ENCODE measurements around the gene FGFR4. TPM values are rescaled to one million over a fixed set of nuclear protein-coding genes. Genes with fewer than 3 reads are reported as not detected.

The FGFR4 gene
- total RNA-seq, 1 experiment from 2014 or later = 2.4 TPM

GRCh38 chr5:177113566-177114424 lies 27.1 kb downstream of the FGFR4 start:
- H3K9me3 ChIP-seq (ENCODE audit: low read length) = no peaks in the 10 kb centered on the region
- peak; percentile 89 for DNase-seq
- no peaks in the 10 kb centered on the region for H3K9me2 ChIP-seq (replicated peaks; ENCODE audit: insufficient read depth, low read length)
- no peak overlapping the region for H2AFZ ChIP-seq (ENCODE audit: low read length)
- no peak overlapping the region for H3K9ac ChIP-seq (ENCODE audit: low read length)
- peaks cover 2% of the 10 kb centered on the region for H3K4me1 ChIP-seq (ENCODE audit: low read length)
- H3K27ac ChIP-seq (ENCODE audit: low read length) = no peak overlapping the region
- no peaks in the 10 kb centered on the region for H3K27me3 ChIP-seq (ENCODE audit: low read length)
- no peaks in the 10 kb centered on the region for H3K79me2 ChIP-seq (ENCODE audit: low read length)
- H4K20me1 ChIP-seq (ENCODE audit: insufficient read depth, low read depth, low read length) = no peaks in the 10 kb centered on the region
- no peak overlapping the region for H3K4me2 ChIP-seq (ENCODE audit: low read depth, low read length, poor library complexity, severe bottlenecking)
- H3K36me3 ChIP-seq (ENCODE audit: insufficient read depth, low read length) = no peaks in the 10 kb centered on the region
- H3K4me3 ChIP-seq (ENCODE audit: low read length) = no peak overlapping the region

GRCh38 chr5:177116631-177117373 lies 30.1 kb downstream of the FGFR4 start:
- Histone ChIP-seq H3K27me3 (ENCODE audit: low read length) (no peaks in the 10 kb centered on the region), H4K20me1 (ENCODE audit: insufficient read depth, low read depth, low read length) (no peaks in the 10 kb centered on the region), H3K27ac (ENCODE audit: low read length) (no peak overlapping the region), H3K9ac (ENCODE audit: low read length) (no peak overlapping the region), H3K9me2 (replicated peaks; ENCODE audit: insufficient read depth, low read length) (no peaks in the 10 kb centered on the region), H3K4me3 (ENCODE audit: low read length) (no peak overlapping the region), H2AFZ (ENCODE audit: low read length) (no peak overlapping the region), H3K4me1 (ENCODE audit: low read length) (peaks cover under 1% of the 10 kb centered on the region; the same call in 1 of the 2 replicates), H3K36me3 (ENCODE audit: insufficient read depth, low read length) (no peaks in the 10 kb centered on the region), H3K4me2 (ENCODE audit: low read depth, low read length, poor library complexity, severe bottlenecking) (no peak overlapping the region), H3K79me2 (ENCODE audit: low read length) (no peaks in the 10 kb centered on the region), H3K9me3 (ENCODE audit: low read length) (no peaks in the 10 kb centered on the region)
- DNase-seq = no peak

GRCh38 chr5:177117441-177118045 lies 30.8 kb downstream of the FGFR4 start:
- H2AFZ ChIP-seq (ENCODE audit: low read length) = no peak overlapping the region

GRCh38 chr5:177122566-177122965 lies 35.9 kb downstream of the FGFR4 start:
- Histone ChIP-seq H3K9me2 (replicated peaks; ENCODE audit: insufficient read depth, low read length) (no peaks in the 10 kb centered on the region), H3K9ac (ENCODE audit: low read length) (no peak overlapping the region), H3K4me3 (ENCODE audit: low read length) (no peak overlapping the region), H3K27ac (ENCODE audit: low read length) (no peak overlapping the region), H3K79me2 (ENCODE audit: low read length) (no peaks in the 10 kb centered on the region), H3K4me1 (ENCODE audit: low read length) (peaks cover 13% of the 10 kb centered on the region), H3K27me3 (ENCODE audit: low read length) (no peaks in the 10 kb centered on the region), H4K20me1 (ENCODE audit: insufficient read depth, low read depth, low read length) (no peaks in the 10 kb centered on the region), H3K4me2 (ENCODE audit: low read depth, low read length, poor library complexity, severe bottlenecking) (no peak overlapping the region), H3K36me3 (ENCODE audit: insufficient read depth, low read length) (no peaks in the 10 kb centered on the region), H2AFZ (ENCODE audit: low read length) (no peak overlapping the region), H3K9me3 (ENCODE audit: low read length) (no peaks in the 10 kb centered on the region)
- no peak for DNase-seq

More at GRCh38 chr5:177117441-177118045, 30.8 kb downstream of the FGFR4 start:
- Histone ChIP-seq H3K79me2 (ENCODE audit: low read length) (no peaks in the 10 kb centered on the region), H3K27me3 (ENCODE audit: low read length) (no peaks in the 10 kb centered on the region), H3K4me1 (ENCODE audit: low read length) (no peaks in the 10 kb centered on the region), H3K9me2 (replicated peaks; ENCODE audit: insufficient read depth, low read length) (no peaks in the 10 kb centered on the region), H3K27ac (ENCODE audit: low read length) (no peak overlapping the region), H3K4me2 (ENCODE audit: low read depth, low read length, poor library complexity, severe bottlenecking) (no peak overlapping the region), H3K36me3 (ENCODE audit: insufficient read depth, low read length) (no peaks in the 10 kb centered on the region), H3K9me3 (ENCODE audit: low read length) (no peaks in the 10 kb centered on the region), H3K9ac (ENCODE audit: low read length) (no peak overlapping the region), H3K4me3 (ENCODE audit: low read length) (no peak overlapping the region), H4K20me1 (ENCODE audit: insufficient read depth, low read depth, low read length) (no peaks in the 10 kb centered on the region)
- DNase-seq = no peak

GRCh38 chr5:177123789-177124485 lies 37.2 kb downstream of the FGFR4 start:
- DNase-seq = peak; percentile 54
- Histone ChIP-seq H3K27ac (ENCODE audit: low read length) (no peak overlapping the region), H3K4me2 (ENCODE audit: low read depth, low read length, poor library complexity, severe bottlenecking) (peak overlapping the region; percentile 40), H3K27me3 (ENCODE audit: low read length) (no peaks in the 10 kb centered on the region), H3K9me3 (ENCODE audit: low read length) (no peaks in the 10 kb centered on the region), H4K20me1 (ENCODE audit: insufficient read depth, low read depth, low read length) (no peaks in the 10 kb centered on the region), H3K9ac (ENCODE audit: low read length) (no peak overlapping the region), H2AFZ (ENCODE audit: low read length) (peak overlapping the region; percentile 51; the same call in 1 of the 2 replicates), H3K79me2 (ENCODE audit: low read length) (no peaks in the 10 kb centered on the region), H3K36me3 (ENCODE audit: insufficient read depth, low read length) (no peaks in the 10 kb centered on the region), H3K9me2 (replicated peaks; ENCODE audit: insufficient read depth, low read length) (no peaks in the 10 kb centered on the region), H3K4me3 (ENCODE audit: low read length) (peak overlapping the region; percentile 14; the same call in 1 of the 2 replicates), H3K4me1 (ENCODE audit: low read length) (peaks cover 13% of the 10 kb centered on the region)

GRCh38 chr5:177124486-177124991 lies 37.8 kb downstream of the FGFR4 start:
- peak; percentile 75 for DNase-seq
- Histone ChIP-seq H3K27me3 (ENCODE audit: low read length) (no peaks in the 10 kb centered on the region), H3K79me2 (ENCODE audit: low read length) (no peaks in the 10 kb centered on the region), H3K4me2 (ENCODE audit: low read depth, low read length, poor library complexity, severe bottlenecking) (peak overlapping the region; percentile 40), H3K9me2 (replicated peaks; ENCODE audit: insufficient read depth, low read length) (no peaks in the 10 kb centered on the region), H4K20me1 (ENCODE audit: insufficient read depth, low read depth, low read length) (no peaks in the 10 kb centered on the region), H3K9ac (ENCODE audit: low read length) (0 out of 2 replicates have a peak overlapping the region, but pooled peaks have one; percentile 6), H3K9me3 (ENCODE audit: low read length) (no peaks in the 10 kb centered on the region), H3K36me3 (ENCODE audit: insufficient read depth, low read length) (no peaks in the 10 kb centered on the region), H3K4me1 (ENCODE audit: low read length) (peaks cover 13% of the 10 kb centered on the region), H3K4me3 (ENCODE audit: low read length) (peak overlapping the region; percentile 14; the same call in 1 of the 2 replicates), H2AFZ (ENCODE audit: low read length) (peak overlapping the region; percentile 51), H3K27ac (ENCODE audit: low read length) (no peak overlapping the region)

GRCh38 chr5:177126771-177127170 lies 40.1 kb downstream of the FGFR4 start:
- H3K9me2 ChIP-seq (replicated peaks; ENCODE audit: insufficient read depth, low read length) = no peaks in the 10 kb centered on the region
- no peak for DNase-seq
- H3K36me3 ChIP-seq (ENCODE audit: insufficient read depth, low read length) = no peaks in the 10 kb centered on the region
- no peak overlapping the region for H3K4me2 ChIP-seq (ENCODE audit: low read depth, low read length, poor library complexity, severe bottlenecking)
- no peaks in the 10 kb centered on the region for H4K20me1 ChIP-seq (ENCODE audit: insufficient read depth, low read depth, low read length)
- H2AFZ ChIP-seq (ENCODE audit: low read length) = no peak overlapping the region
- H3K27ac ChIP-seq (ENCODE audit: low read length) = no peak overlapping the region
- no peak overlapping the region for H3K9ac ChIP-seq (ENCODE audit: low read length)
- H3K4me1 ChIP-seq (ENCODE audit: low read length) = peaks cover 13% of the 10 kb centered on the region
- no peak overlapping the region for H3K4me3 ChIP-seq (ENCODE audit: low read length)
- H3K27me3 ChIP-seq (ENCODE audit: low read length) = no peaks in the 10 kb centered on the region
- H3K79me2 ChIP-seq (ENCODE audit: low read length) = no peaks in the 10 kb centered on the region
- H3K9me3 ChIP-seq (ENCODE audit: low read length) = no peaks in the 10 kb centered on the region
